Measurements from ENCODE around the gene CISD1.

- TF ChIP-seq CTCF (IDR thresholded peaks at IDR 0.05; ENCODE audit: extremely low read depth in 1 of 2, insufficient read depth in 1 of 2, low read depth in 1 of 2, low read length in 2 of 2) = no peak
- no peak for TF ChIP-seq MYC (IDR thresholded peaks at IDR 0.05; ENCODE audit: low read depth, low read length)
- no peak for TF ChIP-seq POLR2A (IDR thresholded peaks at IDR 0.05; ENCODE audit: low read depth, low read length)
- TF ChIP-seq POLR2AphosphoS5 (IDR thresholded peaks at IDR 0.05; ENCODE audit: insufficient read depth, low read depth, low read length) = no peak
- no peak for TF ChIP-seq EZH2 (IDR thresholded peaks at IDR 0.05; ENCODE audit: borderline replicate concordance, low read depth, low read length, severe bottlenecking)
- TF ChIP-seq GATA2 (IDR thresholded peaks at IDR 0.05; ENCODE audit: insufficient read depth, insufficient read length, low read depth, low read length) = no peak
- TF ChIP-seq MAX (IDR thresholded peaks at IDR 0.05; ENCODE audit: insufficient read depth, insufficient read length) = no peak
- no peak for TF ChIP-seq FOS (IDR thresholded peaks at IDR 0.05; ENCODE audit: borderline replicate concordance, insufficient read depth, low read length)
- TF ChIP-seq JUN (IDR thresholded peaks at IDR 0.05; ENCODE audit: borderline replicate concordance, insufficient read depth, insufficient read length, low read depth) = no peak
Observed at GRCh38 chr10:58241346-58241745, 27.6 kb upstream of the CISD1 start.
